Endodermal cell (in vitro differentiated cells): ENCODE measurements around the gene SH3PXD2A. TPM values are rescaled to one million over a fixed set of nuclear protein-coding genes. Genes with fewer than 3 reads are reported as not detected.

Source experiments
- DNase-seq: peaks from one replicate; pipeline ENCODE4 v3.0.0-alpha.2; 2017
- H3K27ac ChIP-seq: 2 replicates; pipeline ENCODE4 v1.5.1; 2013; ENCODE audit warnings: mild to moderate bottlenecking, low read depth, low read length, moderate library complexity
- H3K27me3 ChIP-seq: 2 replicates; pipeline ENCODE4 v1.6.1; 2013; ENCODE audit warnings: mild to moderate bottlenecking, low read length, moderate library complexity; ENCODE audit not compliant: insufficient read depth, control insufficient read depth, poor library complexity, severe bottlenecking
- H3K36me3 ChIP-seq: 2 replicates; pipeline ENCODE4 v1.7.0; 2013; ENCODE audit warnings: mild to moderate bottlenecking, low read length, moderate library complexity; ENCODE audit not compliant: control insufficient read depth, insufficient read depth
- H3K4me1 ChIP-seq: one replicate; pipeline ENCODE4 v1.7.0; 2013; ENCODE audit warnings: low read length; ENCODE audit not compliant: control insufficient read depth, insufficient read depth
- H3K4me3 ChIP-seq: 2 replicates; pipeline ENCODE4 v1.5.1; 2013; ENCODE audit warnings: mild to moderate bottlenecking, low read length, moderate library complexity
- H3K9ac ChIP-seq: 2 replicates; pipeline ENCODE4 v1.6.1; 2013; ENCODE audit warnings: mild to moderate bottlenecking, low read length, moderate library complexity; ENCODE audit not compliant: poor library complexity, severe bottlenecking; ENCODE audit errors: extremely low read depth
- H3K9me3 ChIP-seq: 2 replicates; pipeline ENCODE4 v1.6.1; 2013; ENCODE audit warnings: mild to moderate bottlenecking, low read length, moderate library complexity; ENCODE audit not compliant: control insufficient read depth
- H3K27ac Mint-ChIP-seq: 2 replicates; pipeline ENCODE4 v1.8.0; 2020; ENCODE audit warnings: mixed read lengths
- H3K27me3 Mint-ChIP-seq: 2 replicates; pipeline ENCODE4 v1.8.0; 2021; ENCODE audit warnings: mild to moderate bottlenecking, mixed read lengths; ENCODE audit not compliant: insufficient read depth
- H3K36me3 Mint-ChIP-seq: 2 replicates; pipeline ENCODE4 v1.8.0; 2020; ENCODE audit warnings: low read depth, mixed read lengths
- H3K4me1 Mint-ChIP-seq: 2 replicates; pipeline ENCODE4 v1.8.0; 2020; ENCODE audit warnings: mixed read lengths
- H3K4me3 Mint-ChIP-seq: 2 replicates; pipeline ENCODE4 v1.8.0; 2020; ENCODE audit warnings: mild to moderate bottlenecking, moderate library complexity, mixed read lengths
- H3K9me3 Mint-ChIP-seq: 2 replicates; pipeline ENCODE4 v1.8.0; 2020; ENCODE audit warnings: mild to moderate bottlenecking, mixed read lengths
- WGBS, 2 experiments: methylation state at CpG; one replicate each; pipeline versions ENCODE4 v1.1.5 to v1.1.7; 2013; ENCODE audit warnings: missing lambda C conversion rate in 2 of 2, mixed read lengths in 1 of 2; ENCODE audit not compliant: insufficient coverage in 1 of 2, insufficient read length in 1 of 2; 5-methylcytosine and 5-hydroxymethylcytosine counted together
- total RNA-seq, 2 donors: library from RNA; stranded (reverse); fragmentation: NEBNext Ultra II Directional in 1 of 2; extraction: Animal tissue kit (Norgen Biotek cat#: 25700) in 1 of 2; gene quantifications; 2 replicates in 1 of 2; 3 replicates in 1 of 2; pipeline ENCODE4 v1.2.1, GENCODE V29; 2021
- TF ChIP-seq, protein P1 (sequence below): fragments of 200-600 bp; sonication (generic); conservative IDR thresholded peaks from 2 replicates; pipeline ENCODE4 v1.5.0; 2021; ENCODE audit warnings: antibody characterized with exemption, mild to moderate bottlenecking

SH3PXD2A gene
- total RNA-seq, 2 donors from 2014 or later = 15.7 to 22.6 TPM

DNA sequence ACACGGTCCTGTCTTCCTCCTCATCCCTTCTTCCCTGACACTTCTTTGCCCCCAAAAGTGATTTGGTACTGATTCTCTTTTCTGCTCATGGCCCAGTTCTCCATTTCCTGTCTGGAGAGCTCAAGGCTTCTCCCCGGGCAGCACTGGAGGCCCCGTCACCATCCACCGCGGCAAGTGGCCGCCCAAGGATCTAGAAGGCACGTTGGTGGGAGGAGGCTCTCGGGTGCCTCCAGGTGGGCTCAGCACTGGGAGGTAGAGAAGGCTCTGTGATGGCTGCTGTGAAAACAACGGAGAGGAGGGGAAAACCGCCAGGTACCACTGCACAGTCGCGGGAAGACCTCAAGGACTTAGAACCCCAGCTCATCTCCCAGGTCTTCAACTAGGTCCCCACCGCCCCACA lies 227.5 kb downstream of the SH3PXD2A start:
- no peaks in the 10 kb centered on the region for H3K9me3 ChIP-seq
- Mint-ChIP-seq H3K9me3 (no peaks in the 10 kb centered on the region), H3K4me3 (no peak overlapping the region), H3K4me1 (no peaks in the 10 kb centered on the region), H3K27me3 (no peaks in the 10 kb centered on the region), H3K36me3 (peaks cover 9% of the 10 kb centered on the region), H3K27ac (no peak overlapping the region)
- H3K9ac ChIP-seq = no peak overlapping the region
- H3K27ac ChIP-seq = no peak overlapping the region
- no peaks in the 10 kb centered on the region for H3K36me3 ChIP-seq
- no peaks in the 10 kb centered on the region for H3K4me1 ChIP-seq
- DNase-seq = no peak
- no peak overlapping the region for H3K4me3 ChIP-seq
- H3K27me3 ChIP-seq = no peaks in the 10 kb centered on the region
- TF ChIP-seq, protein P1, sequence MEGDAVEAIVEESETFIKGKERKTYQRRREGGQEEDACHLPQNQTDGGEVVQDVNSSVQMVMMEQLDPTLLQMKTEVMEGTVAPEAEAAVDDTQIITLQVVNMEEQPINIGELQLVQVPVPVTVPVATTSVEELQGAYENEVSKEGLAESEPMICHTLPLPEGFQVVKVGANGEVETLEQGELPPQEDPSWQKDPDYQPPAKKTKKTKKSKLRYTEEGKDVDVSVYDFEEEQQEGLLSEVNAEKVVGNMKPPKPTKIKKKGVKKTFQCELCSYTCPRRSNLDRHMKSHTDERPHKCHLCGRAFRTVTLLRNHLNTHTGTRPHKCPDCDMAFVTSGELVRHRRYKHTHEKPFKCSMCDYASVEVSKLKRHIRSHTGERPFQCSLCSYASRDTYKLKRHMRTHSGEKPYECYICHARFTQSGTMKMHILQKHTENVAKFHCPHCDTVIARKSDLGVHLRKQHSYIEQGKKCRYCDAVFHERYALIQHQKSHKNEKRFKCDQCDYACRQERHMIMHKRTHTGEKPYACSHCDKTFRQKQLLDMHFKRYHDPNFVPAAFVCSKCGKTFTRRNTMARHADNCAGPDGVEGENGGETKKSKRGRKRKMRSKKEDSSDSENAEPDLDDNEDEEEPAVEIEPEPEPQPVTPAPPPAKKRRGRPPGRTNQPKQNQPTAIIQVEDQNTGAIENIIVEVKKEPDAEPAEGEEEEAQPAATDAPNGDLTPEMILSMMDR = no peak
- 90% methylated on average over 9 to 13 of the region's 13 CpGs for WGBS, 2 experiments

DNA sequence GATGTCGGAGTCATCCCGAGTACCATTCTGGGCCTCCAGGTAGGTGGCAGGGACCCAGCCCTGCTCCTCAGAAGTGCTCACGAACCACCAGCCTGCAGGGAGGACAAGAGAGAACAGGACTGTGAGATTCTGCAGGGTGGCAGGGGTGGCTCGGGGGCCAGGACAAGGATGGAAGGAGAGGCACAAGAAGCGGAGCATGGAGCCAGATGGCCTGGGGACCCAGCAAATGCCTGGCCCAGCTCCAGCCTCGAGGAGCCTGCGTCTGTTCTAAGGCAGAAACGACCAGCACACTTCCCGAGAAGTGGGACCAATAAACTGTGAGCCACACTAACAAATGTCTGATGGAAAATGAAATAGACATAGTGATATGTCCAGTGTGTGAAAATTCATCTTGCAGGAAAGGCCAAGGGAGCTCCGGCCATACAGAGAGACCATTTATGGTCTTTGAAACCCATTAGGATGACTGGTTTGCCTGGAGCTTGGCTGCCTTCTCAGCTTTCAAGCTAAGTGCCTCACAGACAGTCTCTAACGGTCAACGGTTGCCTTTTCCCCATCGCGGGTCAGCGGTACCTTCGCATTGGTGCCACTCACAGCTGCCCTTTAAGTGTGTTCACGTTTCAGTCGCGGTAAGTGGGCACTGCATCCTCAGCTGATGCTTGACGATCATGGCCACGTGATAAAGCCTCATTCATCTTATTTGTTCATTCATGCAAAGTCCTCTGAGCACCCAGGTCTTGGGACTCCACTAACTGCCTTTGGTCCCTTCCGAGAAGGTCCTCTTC lies 228.1 kb downstream of the SH3PXD2A start:
- Mint-ChIP-seq H3K4me1 (no peaks in the 10 kb centered on the region), H3K4me3 (no peak overlapping the region), H3K9me3 (no peaks in the 10 kb centered on the region), H3K27me3 (no peaks in the 10 kb centered on the region), H3K27ac (peak overlapping the region; percentile 64), H3K36me3 (peaks cover 7% of the 10 kb centered on the region)
- Histone ChIP-seq H3K4me1 (no peaks in the 10 kb centered on the region), H3K9ac (no peak overlapping the region), H3K4me3 (no peak overlapping the region), H3K36me3 (no peaks in the 10 kb centered on the region), H3K27ac (no peak overlapping the region), H3K27me3 (no peaks in the 10 kb centered on the region), H3K9me3 (no peaks in the 10 kb centered on the region)
- DNase-seq = no peak
- 94% methylated on average over 18 to 22 of the region's 22 CpGs for WGBS, 2 experiments
- TF ChIP-seq, protein P1 = no peak

DNA sequence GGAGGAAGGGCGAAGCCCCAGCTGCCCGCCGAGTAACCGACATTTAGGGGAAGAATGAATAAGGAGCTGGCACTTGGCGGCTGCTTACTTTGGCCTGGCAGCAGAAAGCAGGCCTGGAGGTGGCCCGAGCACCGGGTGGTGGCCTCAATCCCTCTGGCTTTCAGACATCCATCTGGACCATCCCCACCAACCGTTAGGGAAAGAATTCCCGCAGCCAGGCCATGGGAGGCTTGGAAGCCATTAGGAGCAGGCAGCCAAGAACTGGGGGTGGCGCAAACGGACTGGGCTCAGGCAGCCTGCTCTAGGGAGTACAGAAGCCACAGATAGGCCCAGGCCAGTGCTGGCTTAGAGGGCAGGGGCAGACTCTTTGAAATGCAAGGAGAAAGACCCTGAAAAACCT lies 229.2 kb downstream of the SH3PXD2A start:
- no peaks in the 10 kb centered on the region for H3K4me1 Mint-ChIP-seq
- H3K36me3 ChIP-seq = no peaks in the 10 kb centered on the region
- H3K4me1 ChIP-seq = no peaks in the 10 kb centered on the region
- no peaks in the 10 kb centered on the region for H3K9me3 Mint-ChIP-seq
- H3K27me3 Mint-ChIP-seq = no peaks in the 10 kb centered on the region
- H3K9ac ChIP-seq = no peak overlapping the region
- no peak overlapping the region for H3K27ac Mint-ChIP-seq
- H3K27me3 ChIP-seq = no peaks in the 10 kb centered on the region
- H3K4me3 Mint-ChIP-seq = no peak overlapping the region
- H3K9me3 ChIP-seq = no peaks in the 10 kb centered on the region
- DNase-seq = no peak
- H3K4me3 ChIP-seq = no peak overlapping the region
- 96 to 97% methylated on average over 7 to 11 of the region's 11 CpGs for WGBS, 2 experiments
- no peak overlapping the region for H3K27ac ChIP-seq
- peaks cover 5% of the 10 kb centered on the region for H3K36me3 Mint-ChIP-seq
- TF ChIP-seq, protein P1 = no peak
